Prostate gland (tissue), 2 donors: ENCODE data around the gene CFAP100.

Source experiments
- POLR2A ChIP-seq: fragments of 450-650 bp; IDR thresholded peaks from one replicate; pipeline ENCODE4 v1.6.1; 2016; ENCODE audit warnings: antibody characterized with exemption, mild to moderate bottlenecking
- POLR2AphosphoS5 ChIP-seq: sonication (generic); formaldehyde crosslinking; IDR thresholded peaks from one replicate; pipeline ENCODE4 v1.6.1; 2017; ENCODE audit warnings: antibody characterized with exemption
- TF ChIP-seq, protein P1 (sequence below), 4 experiments: fragments of 200-600 bp in 2 of 4; fragments of 450-650 bp in 2 of 4; sonication (generic) in 2 of 4; IDR thresholded peaks; 1 replicate in 3 of 4; 2 replicates in 1 of 4; pipeline ENCODE4 v1.5.1; 2016 to 2019; ENCODE audit warnings: antibody characterized with exemption in 4 of 4, mild to moderate bottlenecking in 2 of 4, moderate library complexity in 2 of 4

GRCh38 chr3:126454437-126455198, 59.9 kb downstream of the CFAP100 start:
- no peak for TF ChIP-seq POLR2A
- TF ChIP-seq, protein P1, sequence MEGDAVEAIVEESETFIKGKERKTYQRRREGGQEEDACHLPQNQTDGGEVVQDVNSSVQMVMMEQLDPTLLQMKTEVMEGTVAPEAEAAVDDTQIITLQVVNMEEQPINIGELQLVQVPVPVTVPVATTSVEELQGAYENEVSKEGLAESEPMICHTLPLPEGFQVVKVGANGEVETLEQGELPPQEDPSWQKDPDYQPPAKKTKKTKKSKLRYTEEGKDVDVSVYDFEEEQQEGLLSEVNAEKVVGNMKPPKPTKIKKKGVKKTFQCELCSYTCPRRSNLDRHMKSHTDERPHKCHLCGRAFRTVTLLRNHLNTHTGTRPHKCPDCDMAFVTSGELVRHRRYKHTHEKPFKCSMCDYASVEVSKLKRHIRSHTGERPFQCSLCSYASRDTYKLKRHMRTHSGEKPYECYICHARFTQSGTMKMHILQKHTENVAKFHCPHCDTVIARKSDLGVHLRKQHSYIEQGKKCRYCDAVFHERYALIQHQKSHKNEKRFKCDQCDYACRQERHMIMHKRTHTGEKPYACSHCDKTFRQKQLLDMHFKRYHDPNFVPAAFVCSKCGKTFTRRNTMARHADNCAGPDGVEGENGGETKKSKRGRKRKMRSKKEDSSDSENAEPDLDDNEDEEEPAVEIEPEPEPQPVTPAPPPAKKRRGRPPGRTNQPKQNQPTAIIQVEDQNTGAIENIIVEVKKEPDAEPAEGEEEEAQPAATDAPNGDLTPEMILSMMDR (IDR thresholded peaks at IDR 0.05): no peak
- TF ChIP-seq POLR2AphosphoS5: no peak
